Left hindlimb (tissue), 1 donor: ENCODE data around the gene GTF2A2.

Source experiments
- DNase-seq: peaks from one replicate; pipeline ENCODE4 v3.0.0-alpha.2; 2018

Gene GTF2A2

DNA sequence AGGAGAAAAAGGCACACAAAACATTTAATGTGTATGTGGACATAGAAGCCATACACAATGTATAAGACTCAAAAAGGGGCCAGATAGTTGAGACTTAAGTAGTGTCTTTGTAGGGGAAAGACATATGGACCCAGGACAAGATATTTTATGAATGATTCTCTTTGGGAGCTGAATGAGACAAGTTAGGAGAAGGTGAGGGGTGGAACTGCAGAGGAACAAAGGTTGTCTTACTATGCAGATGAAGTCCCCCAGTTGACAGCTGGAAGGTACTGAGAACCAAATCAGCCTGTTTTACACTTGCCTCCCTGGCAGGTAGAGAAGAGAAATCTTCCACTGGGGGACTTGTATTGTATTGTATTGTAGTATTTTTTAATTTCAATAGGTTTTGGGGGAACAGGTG, 60.7 kb downstream of the GTF2A2 start:
- no peak for DNase-seq

- DNase-seq, result no peak
These were observed 61.8 kb downstream of the GTF2A2 start for GRCh38 chr15:59595434-59595915.

GRCh38 chr15:59594991-59595390, 62.3 kb downstream of the GTF2A2 start:
- no peak for DNase-seq

DNA sequence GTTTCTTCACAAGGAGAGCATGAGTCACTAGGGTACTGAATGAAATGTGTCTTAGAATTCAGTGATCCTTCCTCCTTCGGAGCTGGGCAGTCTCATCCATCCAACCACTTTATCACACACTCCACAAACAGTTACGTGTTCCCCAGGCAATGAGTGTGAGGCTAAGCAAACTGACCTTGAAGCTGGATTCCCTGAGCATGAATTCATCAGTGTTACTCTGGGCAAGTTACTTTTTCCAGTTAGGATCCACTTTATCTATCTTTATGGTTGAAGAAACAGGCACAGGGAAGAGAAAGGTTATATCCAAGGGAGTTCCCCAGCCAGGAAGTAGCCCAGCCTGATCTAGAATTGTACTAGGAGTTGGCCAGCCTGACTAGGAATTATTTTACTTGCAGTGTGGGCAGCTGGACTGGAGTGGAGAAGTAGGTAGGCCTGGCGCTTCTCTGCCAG, 62.8 kb downstream of the GTF2A2 start:
- DNase-seq, result no peak

DNA sequence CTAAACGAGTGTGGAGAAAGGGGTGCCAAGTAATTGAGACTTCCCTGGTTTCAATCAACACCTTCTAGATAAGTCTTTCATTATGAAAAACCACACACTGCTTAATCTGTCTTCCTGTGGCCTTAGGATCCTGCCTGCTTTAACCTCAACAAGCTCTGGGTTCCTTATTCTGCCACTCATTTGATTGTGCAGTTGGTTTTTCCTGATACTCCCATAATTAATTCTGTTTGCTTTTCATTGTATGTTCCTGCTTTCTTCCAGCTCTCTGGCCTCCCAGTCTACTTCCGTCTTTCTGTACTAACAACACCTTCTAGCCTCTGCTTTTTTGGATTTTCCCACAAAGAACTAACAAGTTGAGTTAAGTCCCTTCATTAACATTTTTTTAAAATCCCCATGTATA, 66.0 kb downstream of the GTF2A2 start:
- DNase-seq, result no peak

DNA sequence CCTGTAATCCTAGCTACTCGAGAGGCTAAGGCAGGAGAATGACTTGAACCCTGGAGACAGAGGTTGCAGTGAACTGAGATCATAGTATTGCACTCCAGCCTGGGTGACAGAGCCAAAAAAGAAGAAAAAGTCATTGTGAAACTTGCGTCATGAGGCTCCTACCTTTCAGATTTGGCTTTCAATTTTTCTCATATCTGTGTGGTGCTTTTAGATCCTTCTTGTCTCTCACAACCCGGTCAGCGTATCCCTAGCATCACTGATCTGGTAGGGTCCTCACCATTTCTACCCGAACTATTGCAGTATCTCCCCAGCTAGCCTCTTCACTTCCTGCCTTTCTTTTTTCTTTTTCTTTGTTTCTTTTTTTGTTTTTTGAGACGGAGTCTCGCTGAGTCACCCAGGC, 67.3 kb downstream of the GTF2A2 start:
- no peak for DNase-seq
